22Rv1 (cell line): ENCODE results near the gene CSTF1.

ENCODE experiments used
- H3K27ac ChIP-seq: fragments of 450-650 bp; 2 replicates; pipeline ENCODE4 v1.5.1; 2017
- ZFX ChIP-seq: fragments of 450-650 bp; IDR thresholded peaks from 2 replicates; pipeline ENCODE4 v1.6.1; 2017; ENCODE audit warnings: antibody characterized with exemption, borderline replicate concordance
- TF ChIP-seq, protein P1 (sequence below): fragments of 450-650 bp; IDR thresholded peaks from 2 replicates; pipeline ENCODE4 v1.5.1; 2017; ENCODE audit warnings: mild to moderate bottlenecking

The CSTF1 gene

DNA sequence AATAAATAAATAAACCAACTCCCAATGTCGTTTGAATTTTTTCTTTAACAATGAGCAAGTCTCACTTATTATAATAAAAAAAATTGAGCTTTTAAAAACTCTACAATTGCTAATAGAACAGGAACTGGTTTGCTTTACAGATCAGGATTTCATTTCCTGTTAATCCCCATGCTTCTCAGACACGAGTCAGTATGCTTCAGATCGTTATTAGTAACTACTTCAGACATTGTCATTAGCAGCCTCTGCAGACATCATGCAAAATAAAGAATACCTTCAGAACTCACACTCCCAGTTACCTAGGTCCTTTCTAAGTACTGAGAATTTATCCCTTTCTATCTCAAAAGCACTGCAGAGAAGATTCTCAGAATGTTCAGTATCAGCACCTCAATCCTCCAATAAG, 43.7 kb upstream of the CSTF1 start:
- peak overlapping the region; percentile 41 for H3K27ac ChIP-seq
- TF ChIP-seq, protein P1, sequence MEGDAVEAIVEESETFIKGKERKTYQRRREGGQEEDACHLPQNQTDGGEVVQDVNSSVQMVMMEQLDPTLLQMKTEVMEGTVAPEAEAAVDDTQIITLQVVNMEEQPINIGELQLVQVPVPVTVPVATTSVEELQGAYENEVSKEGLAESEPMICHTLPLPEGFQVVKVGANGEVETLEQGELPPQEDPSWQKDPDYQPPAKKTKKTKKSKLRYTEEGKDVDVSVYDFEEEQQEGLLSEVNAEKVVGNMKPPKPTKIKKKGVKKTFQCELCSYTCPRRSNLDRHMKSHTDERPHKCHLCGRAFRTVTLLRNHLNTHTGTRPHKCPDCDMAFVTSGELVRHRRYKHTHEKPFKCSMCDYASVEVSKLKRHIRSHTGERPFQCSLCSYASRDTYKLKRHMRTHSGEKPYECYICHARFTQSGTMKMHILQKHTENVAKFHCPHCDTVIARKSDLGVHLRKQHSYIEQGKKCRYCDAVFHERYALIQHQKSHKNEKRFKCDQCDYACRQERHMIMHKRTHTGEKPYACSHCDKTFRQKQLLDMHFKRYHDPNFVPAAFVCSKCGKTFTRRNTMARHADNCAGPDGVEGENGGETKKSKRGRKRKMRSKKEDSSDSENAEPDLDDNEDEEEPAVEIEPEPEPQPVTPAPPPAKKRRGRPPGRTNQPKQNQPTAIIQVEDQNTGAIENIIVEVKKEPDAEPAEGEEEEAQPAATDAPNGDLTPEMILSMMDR, result no peak
- no peak for TF ChIP-seq ZFX

DNA sequence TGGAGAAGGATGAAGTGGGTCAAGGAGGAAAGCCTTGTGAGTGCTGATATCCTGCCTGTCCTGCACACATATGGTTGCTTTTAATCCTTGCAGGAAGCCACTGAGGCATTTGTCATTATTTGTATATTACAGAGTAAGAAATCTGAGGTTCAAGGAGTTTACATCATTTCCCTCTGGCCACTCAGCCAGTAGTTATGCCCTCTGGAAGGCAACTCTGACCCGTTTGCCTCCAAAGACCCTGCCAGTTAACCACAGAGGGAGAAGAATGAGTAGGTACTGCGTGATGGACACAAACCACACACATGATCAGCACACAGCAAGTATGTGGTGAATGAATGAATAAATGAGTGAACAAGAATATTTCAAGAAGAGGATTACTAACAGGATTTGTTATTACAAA, 41.6 kb upstream of the CSTF1 start:
- H3K27ac ChIP-seq, result no peak overlapping the region
- TF ChIP-seq, protein P1, result no peak
- TF ChIP-seq ZFX, result no peak

DNA sequence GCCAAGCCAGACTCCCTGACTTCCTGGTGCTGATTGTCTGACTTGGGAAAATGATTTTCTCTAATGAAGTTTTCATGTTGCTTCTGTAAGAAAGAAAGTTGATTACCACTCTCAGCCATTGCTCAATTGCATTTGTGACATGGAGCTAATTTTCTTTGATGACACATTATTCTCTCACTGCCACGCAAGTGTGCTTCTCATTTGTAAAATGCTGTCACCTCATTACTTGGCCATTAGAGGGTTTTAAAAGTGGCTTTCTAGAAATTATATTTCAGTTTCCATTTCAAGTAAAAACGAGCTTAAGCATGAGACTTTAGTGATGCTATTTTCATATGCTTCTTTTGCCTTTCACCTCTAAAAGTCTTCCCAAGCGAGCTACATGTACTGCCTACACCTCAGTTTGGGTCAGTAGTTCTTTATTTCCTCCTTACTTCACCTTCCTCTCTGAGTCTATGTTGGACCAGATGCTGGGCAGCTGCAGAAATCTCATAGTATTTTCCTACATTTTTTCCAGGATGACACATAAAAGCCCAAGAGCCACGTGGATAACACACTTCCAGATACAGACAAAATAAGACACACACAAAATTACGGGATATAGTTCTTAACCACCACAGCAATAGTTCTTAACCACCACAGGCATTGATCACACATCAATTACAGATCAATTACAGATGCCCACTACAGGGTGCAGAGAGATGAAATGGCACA, 39.9 kb upstream of the CSTF1 start:
- no peak for TF ChIP-seq ZFX
- TF ChIP-seq, protein P1, result no peak
- no peak overlapping the region for H3K27ac ChIP-seq

DNA sequence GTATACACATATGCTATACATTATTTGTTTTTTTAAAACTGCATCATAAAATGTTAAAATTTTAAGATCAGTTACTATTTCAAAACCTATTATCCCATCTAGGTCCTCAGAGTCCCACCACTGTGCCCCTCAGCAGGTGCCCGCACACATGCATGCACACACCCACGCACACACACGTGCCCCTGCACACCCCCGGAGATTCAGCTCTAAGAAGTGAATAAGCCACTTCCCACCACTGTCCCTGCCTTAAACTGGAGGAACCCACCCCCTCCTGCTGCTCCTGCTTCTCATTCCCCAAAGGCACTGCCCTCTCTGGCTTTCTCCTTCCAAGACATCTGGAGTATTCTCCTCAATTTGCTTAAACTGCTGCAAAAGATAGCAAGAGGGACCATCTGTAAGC, 39.1 kb upstream of the CSTF1 start:
- no peak for TF ChIP-seq ZFX
- TF ChIP-seq, protein P1, result no peak
- H3K27ac ChIP-seq, result no peak overlapping the region

DNA sequence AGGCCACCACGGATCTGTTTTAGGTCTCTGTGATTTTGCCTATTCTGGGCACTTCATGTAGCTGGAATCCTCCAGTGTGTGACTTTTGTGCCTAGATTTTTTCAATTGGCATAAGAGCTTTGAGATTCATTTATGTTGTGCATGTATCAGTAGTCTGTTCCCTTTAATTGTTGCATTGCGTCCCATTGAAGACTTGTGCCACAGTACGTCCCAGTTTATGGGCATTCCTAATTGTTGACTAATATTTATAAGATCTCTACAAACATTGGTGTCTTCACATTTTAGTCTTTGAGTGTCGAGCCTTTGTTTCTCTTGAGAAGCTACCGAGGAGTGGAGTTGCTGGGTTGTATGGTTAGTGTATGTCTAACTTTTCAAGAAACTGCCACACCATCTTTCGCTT, 34.4 kb upstream of the CSTF1 start:
- TF ChIP-seq ZFX, result no peak
- TF ChIP-seq, protein P1, result no peak

DNA sequence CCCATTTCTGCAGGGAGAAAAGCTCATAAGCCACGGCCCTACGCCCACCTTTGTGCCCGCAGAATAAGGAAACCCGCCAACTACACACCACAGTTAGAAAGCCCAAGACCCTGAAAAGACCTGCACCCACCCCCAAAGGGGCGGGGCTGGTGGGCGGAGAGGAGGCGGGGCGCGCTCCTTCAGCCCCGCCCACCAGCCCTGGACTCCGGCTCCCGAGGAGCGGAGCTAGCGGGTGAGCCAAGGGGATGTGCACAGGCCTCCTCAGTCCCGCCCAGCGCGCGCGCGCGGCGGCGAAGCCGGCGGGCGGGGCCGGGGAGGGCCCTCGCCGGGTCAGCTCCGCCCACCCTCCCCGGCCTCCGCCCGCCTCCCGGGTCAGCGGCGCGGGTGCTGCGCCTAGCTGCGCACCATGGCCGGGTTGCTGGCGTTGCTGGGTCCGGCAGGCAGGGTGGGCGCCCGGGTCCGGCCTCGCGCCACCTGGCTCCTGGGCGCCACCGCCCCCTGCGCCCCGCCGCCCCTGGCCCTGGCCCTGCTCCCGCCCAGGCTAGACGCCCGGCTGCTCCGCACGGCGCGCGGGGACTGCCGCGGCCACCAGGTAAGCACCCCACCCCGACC, 33.7 kb upstream of the CSTF1 start, which contains the start of gene FAM210B:
TSS of gene FAM210B (plus strand) at position 375 of the 612 bp plus-strand sequence. CDS start at position 407, 32 bp downstream.
- TF ChIP-seq, protein P1, result no peak
- TF ChIP-seq ZFX, result no peak
- peak within 1 kb of the TSS; percentile 52 for H3K27ac ChIP-seq

More for the DNA sequence above, 34.4 kb upstream of the CSTF1 start:
- H3K27ac ChIP-seq, result peak overlapping the region; percentile 52
